Neural cell (in vitro differentiated cells): ENCODE data around the gene GRM5. TPM values are rescaled to one million over a fixed set of nuclear protein-coding genes. Genes with fewer than 3 reads are reported as not detected.

Source experiments
- H2AFZ ChIP-seq: fragments of 200-600, 300-800 bp; sonication (generic), shearing (Covaris generic); 2 replicates; pipeline ENCODE4 v1.6.0; 2014; ENCODE audit warnings: low read depth, mild to moderate bottlenecking, antibody characterized with exemption, low read length, moderate library complexity
- H3F3A ChIP-seq: fragments of 200-600 bp; shearing (Covaris generic); 2 replicates; pipeline ENCODE4 v1.6.1; 2016; ENCODE audit warnings: mild to moderate bottlenecking, moderate library complexity, mixed read lengths, antibody characterized with exemption, low read length; ENCODE audit not compliant: insufficient read depth, poor library complexity, severe bottlenecking
- H3K27ac ChIP-seq: fragments of 200-600, 300-800 bp; sonication (generic), shearing (Covaris generic); 2 replicates; pipeline ENCODE4 v1.5.1; 2014; ENCODE audit warnings: mild to moderate bottlenecking, low read length, moderate library complexity
- H3K27me3 ChIP-seq: fragments of 300-800, 200-600 bp; sonication (generic), shearing (Covaris generic); 2 replicates; pipeline ENCODE4 v1.6.0; 2014; ENCODE audit warnings: mild to moderate bottlenecking, low read depth, low read length, moderate library complexity; ENCODE audit not compliant: insufficient read depth
- H3K36me3 ChIP-seq: fragments of 300-800, 200-600 bp; sonication (generic), shearing (Covaris generic); 2 replicates; pipeline ENCODE4 v1.5.1; 2014; ENCODE audit warnings: mild to moderate bottlenecking, antibody characterized with exemption, low read length, moderate library complexity; ENCODE audit not compliant: insufficient read depth
- H3K4me2 ChIP-seq: fragments of 300-800, 200-600 bp; sonication (generic), shearing (Covaris generic); 2 replicates; pipeline ENCODE4 v1.6.0; 2014; ENCODE audit warnings: mild to moderate bottlenecking, low read length
- H3K4me3 ChIP-seq: fragments of 300-800, 200-600 bp; sonication (generic), shearing (Covaris generic); 2 replicates; pipeline ENCODE4 v1.5.1; 2014; ENCODE audit warnings: mild to moderate bottlenecking, low read length, moderate library complexity
- H3K79me2 ChIP-seq: fragments of 200-600 bp; shearing (Covaris generic); replicated peaks from 2 replicates; pipeline ENCODE4 v1.6.0; 2014; ENCODE audit warnings: mild to moderate bottlenecking, low read length, moderate library complexity; ENCODE audit not compliant: insufficient read depth
- H3K9ac ChIP-seq: fragments of 300-800, 200-600 bp; sonication (generic), shearing (Covaris generic); 2 replicates; pipeline ENCODE4 v1.6.1; 2016; ENCODE audit warnings: mild to moderate bottlenecking, low read length, mixed read lengths
- H3K9me2 ChIP-seq: fragments of 200-600 bp; shearing (Covaris generic); 2 replicates; pipeline ENCODE4 v1.6.1; 2016; ENCODE audit warnings: mild to moderate bottlenecking, low read length, mixed read lengths; ENCODE audit not compliant: insufficient read depth
- H3K9me3 ChIP-seq: fragments of 200-600, 300-800 bp; sonication (generic), shearing (Covaris generic); 2 replicates; pipeline ENCODE4 v1.6.1; 2016; ENCODE audit warnings: mild to moderate bottlenecking, mixed run types, low read length, moderate library complexity, mixed read lengths
- H4K20me1 ChIP-seq: fragments of 200-600 bp; shearing (Covaris generic); 2 replicates; pipeline ENCODE4 v1.6.1; 2016; ENCODE audit warnings: mild to moderate bottlenecking, mixed run types; ENCODE audit not compliant: insufficient read depth
- EP300 ChIP-seq: fragments of 450-650 bp; conservative IDR thresholded peaks from 2 replicates; pipeline ENCODE4 v1.6.1; 2014; ENCODE audit warnings: antibody characterized with exemption, mild to moderate bottlenecking, moderate library complexity; ENCODE audit not compliant: poor library complexity, severe bottlenecking
- EZH2 ChIP-seq: fragments of 200-600, 300-800 bp; shearing (Covaris generic), sonication (generic); IDR thresholded peaks from 2 replicates; pipeline ENCODE4 v1.6.1; 2014; ENCODE audit warnings: antibody characterized with exemption, low read length, borderline replicate concordance, mild to moderate bottlenecking; ENCODE audit not compliant: insufficient read depth, poor library complexity, severe bottlenecking
- MXI1 ChIP-seq: fragments of 450-650 bp; conservative IDR thresholded peaks from 2 replicates; pipeline ENCODE4 v1.6.1; 2014; ENCODE audit warnings: antibody characterized with exemption, mild to moderate bottlenecking; ENCODE audit not compliant: poor library complexity, severe bottlenecking
- POLR2AphosphoS5 ChIP-seq: IDR thresholded peaks from 2 replicates; pipeline ENCODE4 v1.6.1; 2012
- RAD21 ChIP-seq: fragments of 450-650 bp; conservative IDR thresholded peaks from 2 replicates; pipeline ENCODE4 v1.6.1; 2014; ENCODE audit warnings: antibody characterized with exemption, mild to moderate bottlenecking, moderate library complexity
- SMC3 ChIP-seq: fragments of 450-650 bp; conservative IDR thresholded peaks from 2 replicates; pipeline ENCODE4 v1.6.1; 2014; ENCODE audit warnings: antibody characterized with exemption, mild to moderate bottlenecking, moderate library complexity; ENCODE audit not compliant: poor library complexity
- TAF1 ChIP-seq: IDR thresholded peaks from 2 replicates; pipeline ENCODE4 v1.6.1; 2012; ENCODE audit warnings: low read depth
- polyA plus RNA-seq: library from polyadenylated mRNA; depleted of rRNA; stranded (reverse); fragments of >200 nt; gene quantifications from 2 replicates; pipeline ENCODE4 v1.2.3, GENCODE V29; 2014
- TF ChIP-seq, protein P1 (sequence below): fragments of 450-650 bp; IDR thresholded peaks from 2 replicates; pipeline ENCODE4 v1.5.1; 2014; ENCODE audit warnings: antibody characterized with exemption, mild to moderate bottlenecking, moderate library complexity; ENCODE audit not compliant: poor library complexity, severe bottlenecking
- TF ChIP-seq, protein P2 (sequence below): IDR thresholded peaks from 2 replicates; pipeline ENCODE4 v1.6.1; 2012; ENCODE audit warnings: borderline replicate concordance

The GRM5 gene
- polyA plus RNA-seq, 1 donor from 2014 or later, result 11.8 TPM

DNA sequence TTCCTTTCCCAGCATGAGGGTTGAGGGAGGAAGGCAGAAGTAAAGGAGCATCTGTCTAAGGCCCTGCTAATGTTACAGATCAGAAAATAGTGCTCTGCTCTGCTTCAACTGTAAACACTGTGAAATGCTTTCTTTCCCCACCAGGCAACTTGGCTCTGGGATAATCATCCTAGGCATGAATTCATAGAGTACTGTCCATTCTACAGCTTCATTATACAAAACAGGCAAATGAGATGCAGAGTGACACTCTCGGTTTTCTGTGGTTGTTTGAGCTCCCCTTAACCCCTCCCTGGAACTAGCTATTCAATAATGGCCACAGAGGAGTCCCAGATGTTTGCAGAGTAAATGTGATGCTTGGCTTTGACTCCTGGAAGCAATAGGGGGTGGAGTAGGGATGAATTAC lies 544.0 kb downstream of the GRM5 start:
- Histone ChIP-seq H3K36me3 (no peaks in the 10 kb centered on the region), H3K9ac (no peak overlapping the region), H4K20me1 (no peaks in the 10 kb centered on the region), H3K9me3 (no peaks in the 10 kb centered on the region), H2AFZ (no peak overlapping the region), H3K4me2 (no peak overlapping the region), H3K4me3 (no peak overlapping the region), H3K27me3 (no peaks in the 10 kb centered on the region), H3K9me2 (no peaks in the 10 kb centered on the region), H3K79me2 (no peaks in the 10 kb centered on the region), H3F3A (no peaks in the 10 kb centered on the region), H3K27ac (no peak overlapping the region)
- TF ChIP-seq RAD21, result no peak
- TF ChIP-seq MXI1, result no peak
- no peak for TF ChIP-seq EZH2
- TF ChIP-seq SMC3, result no peak
- TF ChIP-seq, protein P1, sequence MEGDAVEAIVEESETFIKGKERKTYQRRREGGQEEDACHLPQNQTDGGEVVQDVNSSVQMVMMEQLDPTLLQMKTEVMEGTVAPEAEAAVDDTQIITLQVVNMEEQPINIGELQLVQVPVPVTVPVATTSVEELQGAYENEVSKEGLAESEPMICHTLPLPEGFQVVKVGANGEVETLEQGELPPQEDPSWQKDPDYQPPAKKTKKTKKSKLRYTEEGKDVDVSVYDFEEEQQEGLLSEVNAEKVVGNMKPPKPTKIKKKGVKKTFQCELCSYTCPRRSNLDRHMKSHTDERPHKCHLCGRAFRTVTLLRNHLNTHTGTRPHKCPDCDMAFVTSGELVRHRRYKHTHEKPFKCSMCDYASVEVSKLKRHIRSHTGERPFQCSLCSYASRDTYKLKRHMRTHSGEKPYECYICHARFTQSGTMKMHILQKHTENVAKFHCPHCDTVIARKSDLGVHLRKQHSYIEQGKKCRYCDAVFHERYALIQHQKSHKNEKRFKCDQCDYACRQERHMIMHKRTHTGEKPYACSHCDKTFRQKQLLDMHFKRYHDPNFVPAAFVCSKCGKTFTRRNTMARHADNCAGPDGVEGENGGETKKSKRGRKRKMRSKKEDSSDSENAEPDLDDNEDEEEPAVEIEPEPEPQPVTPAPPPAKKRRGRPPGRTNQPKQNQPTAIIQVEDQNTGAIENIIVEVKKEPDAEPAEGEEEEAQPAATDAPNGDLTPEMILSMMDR, result no peak
- TF ChIP-seq, protein P2, sequence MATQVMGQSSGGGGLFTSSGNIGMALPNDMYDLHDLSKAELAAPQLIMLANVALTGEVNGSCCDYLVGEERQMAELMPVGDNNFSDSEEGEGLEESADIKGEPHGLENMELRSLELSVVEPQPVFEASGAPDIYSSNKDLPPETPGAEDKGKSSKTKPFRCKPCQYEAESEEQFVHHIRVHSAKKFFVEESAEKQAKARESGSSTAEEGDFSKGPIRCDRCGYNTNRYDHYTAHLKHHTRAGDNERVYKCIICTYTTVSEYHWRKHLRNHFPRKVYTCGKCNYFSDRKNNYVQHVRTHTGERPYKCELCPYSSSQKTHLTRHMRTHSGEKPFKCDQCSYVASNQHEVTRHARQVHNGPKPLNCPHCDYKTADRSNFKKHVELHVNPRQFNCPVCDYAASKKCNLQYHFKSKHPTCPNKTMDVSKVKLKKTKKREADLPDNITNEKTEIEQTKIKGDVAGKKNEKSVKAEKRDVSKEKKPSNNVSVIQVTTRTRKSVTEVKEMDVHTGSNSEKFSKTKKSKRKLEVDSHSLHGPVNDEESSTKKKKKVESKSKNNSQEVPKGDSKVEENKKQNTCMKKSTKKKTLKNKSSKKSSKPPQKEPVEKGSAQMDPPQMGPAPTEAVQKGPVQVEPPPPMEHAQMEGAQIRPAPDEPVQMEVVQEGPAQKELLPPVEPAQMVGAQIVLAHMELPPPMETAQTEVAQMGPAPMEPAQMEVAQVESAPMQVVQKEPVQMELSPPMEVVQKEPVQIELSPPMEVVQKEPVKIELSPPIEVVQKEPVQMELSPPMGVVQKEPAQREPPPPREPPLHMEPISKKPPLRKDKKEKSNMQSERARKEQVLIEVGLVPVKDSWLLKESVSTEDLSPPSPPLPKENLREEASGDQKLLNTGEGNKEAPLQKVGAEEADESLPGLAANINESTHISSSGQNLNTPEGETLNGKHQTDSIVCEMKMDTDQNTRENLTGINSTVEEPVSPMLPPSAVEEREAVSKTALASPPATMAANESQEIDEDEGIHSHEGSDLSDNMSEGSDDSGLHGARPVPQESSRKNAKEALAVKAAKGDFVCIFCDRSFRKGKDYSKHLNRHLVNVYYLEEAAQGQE, result no peak
- TF ChIP-seq TAF1, result no peak
- TF ChIP-seq POLR2AphosphoS5, result no peak
- no peak for TF ChIP-seq EP300

DNA sequence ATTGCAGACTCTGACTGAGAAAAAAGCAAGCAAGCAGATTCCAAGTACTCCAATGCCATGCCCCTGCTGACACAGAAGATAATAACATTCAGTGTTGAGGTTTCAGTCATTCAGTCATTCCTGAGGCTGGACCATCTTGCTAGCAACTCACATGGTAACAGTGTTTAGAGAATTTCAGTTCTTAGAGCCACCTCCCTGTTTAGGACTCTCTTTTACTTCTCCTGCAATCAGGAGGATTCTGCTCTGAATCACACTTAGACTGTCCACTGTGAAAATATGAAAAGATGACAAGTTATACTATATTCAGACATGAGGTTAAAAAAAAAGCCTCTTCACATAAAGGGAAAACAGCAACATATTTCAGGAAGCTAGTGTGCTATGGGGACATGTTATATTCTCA lies 544.4 kb downstream of the GRM5 start:
- no peak overlapping the region for H3K4me3 ChIP-seq
- no peaks in the 10 kb centered on the region for H4K20me1 ChIP-seq
- no peaks in the 10 kb centered on the region for H3K79me2 ChIP-seq
- no peak overlapping the region for H2AFZ ChIP-seq
- no peaks in the 10 kb centered on the region for H3K9me3 ChIP-seq
- TF ChIP-seq POLR2AphosphoS5 (no peak), TAF1 (no peak)
- TF ChIP-seq, protein P2, result no peak
- no peak overlapping the region for H3K4me2 ChIP-seq
- H3K9ac ChIP-seq, result no peak overlapping the region
- no peaks in the 10 kb centered on the region for H3K27me3 ChIP-seq
- H3K36me3 ChIP-seq, result no peaks in the 10 kb centered on the region
- no peak overlapping the region for H3K27ac ChIP-seq
- no peaks in the 10 kb centered on the region for H3K9me2 ChIP-seq
- no peaks in the 10 kb centered on the region for H3F3A ChIP-seq
